ENCODE results near the gene FER. TPM values are rescaled to one million over a fixed set of nuclear protein-coding genes. Genes with fewer than 3 reads are reported as not detected.

Gene FER
- total and polyA plus RNA-seq, 2 of the 13 experiments (the other 11 are each of a cell fraction or from before 2014, with no cell fraction given) = 7.9 to 29.0 TPM

DNA sequence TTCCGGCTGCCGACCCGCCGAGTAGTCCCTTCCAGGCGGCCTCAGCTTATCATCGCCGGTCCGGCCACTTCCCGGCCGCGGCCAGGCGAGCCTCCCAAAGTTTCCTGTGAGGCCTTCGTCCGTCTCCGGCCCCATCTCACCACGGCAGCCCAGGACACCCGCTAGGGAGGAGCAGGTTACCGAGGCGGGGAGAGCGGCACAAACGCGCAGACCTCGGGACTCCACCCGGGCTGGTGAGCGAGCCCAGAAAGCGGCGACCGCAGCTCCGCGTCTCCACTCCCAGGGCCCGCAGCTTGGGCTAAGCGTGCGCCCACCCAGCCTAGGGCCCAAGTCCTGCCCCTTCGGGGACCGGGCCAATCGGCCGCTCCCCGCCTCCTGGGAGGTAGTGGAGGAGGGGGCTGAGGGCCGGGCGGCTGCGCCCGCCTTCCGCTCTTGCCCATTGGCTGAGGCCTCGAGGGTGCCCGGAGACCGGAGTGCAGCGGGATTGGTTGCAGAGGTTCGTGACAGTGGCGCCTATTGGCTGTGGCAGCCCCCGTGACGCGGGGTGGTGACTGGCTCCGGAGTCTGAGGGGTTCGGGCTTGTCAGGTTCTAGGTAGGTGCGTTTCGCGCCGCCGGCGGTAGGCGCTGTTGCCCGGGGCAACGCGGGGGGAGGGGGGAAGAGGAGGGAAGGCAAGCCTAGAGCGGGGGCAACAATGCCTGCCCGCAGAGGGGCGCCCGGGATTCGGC is 867 bp downstream of the FER start (continued):
- TF ChIP-seq ARHGAP35 (CRISPR knock-in tag; IDR thresholded peaks at IDR 0.05; ENCODE audit: borderline replicate concordance) (peak; percentile 71; the same call in 1 of the 2 replicates), CREM (IDR thresholded peaks at IDR 0.05) (peak; percentile 51; the same call in 1 of the 2 replicates), CREM (CRISPR knock-in tag; IDR thresholded peaks at IDR 0.05) (no peak), SNAPC5 (CRISPR knock-in tag; IDR thresholded peaks at IDR 0.05; ENCODE audit: borderline replicate concordance) (no peak), ZNF878 (CRISPR knock-in tag; IDR thresholded peaks at IDR 0.05) (peak; percentile 59; the same call in 1 of the 2 replicates), ZFP82 (CRISPR knock-in tag; IDR thresholded peaks at IDR 0.05; ENCODE audit: borderline replicate concordance) (peak; percentile 83; the same call in 1 of the 2 replicates), FOXP4 (CRISPR knock-in tag; IDR thresholded peaks at IDR 0.05) (0 out of 2 replicates have a peak, but pooled peaks have one; percentile 8), ZNF674 (CRISPR knock-in tag; IDR thresholded peaks at IDR 0.05; ENCODE audit: low read depth) (0 out of 2 replicates have a peak, but pooled peaks have one; percentile 17), ZFX (CRISPR knock-in tag; IDR thresholded peaks at IDR 0.05; ENCODE audit: low read depth) (peak; percentile 99), ZBTB1 (CRISPR knock-in tag; IDR thresholded peaks at IDR 0.05; ENCODE audit: borderline replicate concordance) (peak; percentile 86; the same call in 1 of the 2 replicates), ETS1 (CRISPR knock-in tag; IDR thresholded peaks at IDR 0.05) (no peak), FOXJ3 (CRISPR knock-in tag; IDR thresholded peaks at IDR 0.05; ENCODE audit: borderline replicate concordance) (0 out of 2 replicates have a peak, but pooled peaks have one; percentile 31), CENPT (CRISPR knock-in tag; IDR thresholded peaks at IDR 0.05; ENCODE audit: low read depth) (0 out of 2 replicates have a peak, but pooled peaks have one; percentile 69), ZFP62 (CRISPR knock-in tag; IDR thresholded peaks at IDR 0.05) (no peak), ZNF253 (CRISPR knock-in tag; IDR thresholded peaks at IDR 0.05; ENCODE audit: borderline replicate concordance) (peak; percentile 85), ZNF547 (CRISPR knock-in tag; IDR thresholded peaks at IDR 0.05) (peak; percentile 91; the same call in 1 of the 2 replicates), ETV6 (CRISPR knock-in tag; conservative IDR thresholded peaks at IDR 0.05) (peak; percentile 65; the same call in 1 of the 2 replicates), ATF1 (CRISPR knock-in tag; IDR thresholded peaks at IDR 0.05) (no peak)
- TF ChIP-seq, protein P1, sequence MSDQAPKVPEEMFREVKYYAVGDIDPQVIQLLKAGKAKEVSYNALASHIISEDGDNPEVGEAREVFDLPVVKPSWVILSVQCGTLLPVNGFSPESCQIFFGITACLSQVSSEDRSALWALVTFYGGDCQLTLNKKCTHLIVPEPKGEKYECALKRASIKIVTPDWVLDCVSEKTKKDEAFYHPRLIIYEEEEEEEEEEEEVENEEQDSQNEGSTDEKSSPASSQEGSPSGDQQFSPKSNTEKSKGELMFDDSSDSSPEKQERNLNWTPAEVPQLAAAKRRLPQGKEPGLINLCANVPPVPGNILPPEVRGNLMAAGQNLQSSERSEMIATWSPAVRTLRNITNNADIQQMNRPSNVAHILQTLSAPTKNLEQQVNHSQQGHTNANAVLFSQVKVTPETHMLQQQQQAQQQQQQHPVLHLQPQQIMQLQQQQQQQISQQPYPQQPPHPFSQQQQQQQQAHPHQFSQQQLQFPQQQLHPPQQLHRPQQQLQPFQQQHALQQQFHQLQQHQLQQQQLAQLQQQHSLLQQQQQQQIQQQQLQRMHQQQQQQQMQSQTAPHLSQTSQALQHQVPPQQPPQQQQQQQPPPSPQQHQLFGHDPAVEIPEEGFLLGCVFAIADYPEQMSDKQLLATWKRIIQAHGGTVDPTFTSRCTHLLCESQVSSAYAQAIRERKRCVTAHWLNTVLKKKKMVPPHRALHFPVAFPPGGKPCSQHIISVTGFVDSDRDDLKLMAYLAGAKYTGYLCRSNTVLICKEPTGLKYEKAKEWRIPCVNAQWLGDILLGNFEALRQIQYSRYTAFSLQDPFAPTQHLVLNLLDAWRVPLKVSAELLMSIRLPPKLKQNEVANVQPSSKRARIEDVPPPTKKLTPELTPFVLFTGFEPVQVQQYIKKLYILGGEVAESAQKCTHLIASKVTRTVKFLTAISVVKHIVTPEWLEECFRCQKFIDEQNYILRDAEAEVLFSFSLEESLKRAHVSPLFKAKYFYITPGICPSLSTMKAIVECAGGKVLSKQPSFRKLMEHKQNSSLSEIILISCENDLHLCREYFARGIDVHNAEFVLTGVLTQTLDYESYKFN (CRISPR knock-in tag; conservative IDR thresholded peaks at IDR 0.05) = peak; percentile 41
- TF ChIP-seq, protein P2, sequence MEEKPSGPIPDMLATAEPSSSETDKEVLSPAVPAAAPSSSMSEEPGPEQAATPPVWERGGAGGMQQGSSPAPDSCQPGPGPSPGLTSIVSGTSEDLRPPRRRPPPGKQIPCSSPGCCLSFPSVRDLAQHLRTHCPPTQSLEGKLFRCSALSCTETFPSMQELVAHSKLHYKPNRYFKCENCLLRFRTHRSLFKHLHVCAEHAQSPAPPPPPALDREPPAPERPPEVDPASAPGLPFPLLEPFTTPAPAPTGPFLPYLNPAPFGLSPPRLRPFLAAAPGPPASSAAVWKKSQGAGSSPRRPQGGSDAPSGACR (CRISPR knock-in tag; IDR thresholded peaks at IDR 0.05) = peak; percentile 90; the same call in 1 of the 2 replicates

Measured in HepG2 (cell line).